Activated CD8-positive, alpha-beta T cell treated with anti-CD3 and anti-CD28 coated beads for 36 hours (primary cell): ENCODE measurements around the gene ZSCAN10. TPM values are rescaled to one million over a fixed set of nuclear protein-coding genes. Genes with fewer than 3 reads are reported as not detected.

Source experiments
- ATAC-seq: fragments of 200-7000 bp; cut with Tn5 transposase; one replicate; pipeline ENCODE4 v1.10.0; 2021; ENCODE audit warnings: mild to moderate bottlenecking, moderate library complexity
- CTCF ChIA-PET: fragments of 350-600 bp; sonication (Branson Sonifier 250); formaldehyde crosslinking; loops from one replicate; lab custom pipeline; 2021; ENCODE audit warnings: antibody characterized with exemption; lab: Charles Lee
- POLR2A ChIA-PET: fragments of 350-600 bp; sonication (Branson Sonifier 250); formaldehyde crosslinking; loops from one replicate; lab custom pipeline; 2021; ENCODE audit warnings: antibody characterized with exemption; lab: Charles Lee
- DNase-seq: peaks from one replicate; pipeline ENCODE4 v3.0.0-alpha.2; 2020
- H3K27ac Mint-ChIP-seq: one replicate; pipeline ENCODE4 v1.8.0; 2021; ENCODE audit warnings: mild to moderate bottlenecking, mixed read lengths
- H3K27me3 Mint-ChIP-seq: one replicate; pipeline ENCODE4 v1.8.0; 2021; ENCODE audit warnings: mixed read lengths
- H3K36me3 Mint-ChIP-seq: one replicate; pipeline ENCODE4 v1.8.0; 2021; ENCODE audit warnings: low read depth, mixed read lengths
- H3K4me1 Mint-ChIP-seq: one replicate; pipeline ENCODE4 v1.8.0; 2021; ENCODE audit warnings: low read depth, mixed read lengths
- H3K4me3 Mint-ChIP-seq: one replicate; pipeline ENCODE4 v1.8.0; 2021; ENCODE audit warnings: mild to moderate bottlenecking, moderate library complexity, mixed read lengths
- H3K9me3 Mint-ChIP-seq: one replicate; pipeline ENCODE4 v1.8.0; 2021; ENCODE audit warnings: mixed read lengths
- intact Hi-C: fragments of 100-400 bp; cut with micrococcal nuclease; formaldehyde crosslinking; loops from one replicate; pipeline ENCODE4 v1.10.0; 2022
- total RNA-seq, 2 experiments: library from RNA; stranded (reverse); gene quantifications; one replicate each; pipeline ENCODE4 v1.2.3, GENCODE V29; 2021
- TF ChIP-seq, protein P1 (sequence below): fragments of 200-600 bp; IDR thresholded peaks from one replicate; pipeline ENCODE4 v1.8.0; 2022; ENCODE audit warnings: antibody characterized with exemption, mild to moderate bottlenecking

ZSCAN10 gene
- total RNA-seq, 2 experiments from 2014 or later, result 0.09 to 0.25 TPM

DNA sequence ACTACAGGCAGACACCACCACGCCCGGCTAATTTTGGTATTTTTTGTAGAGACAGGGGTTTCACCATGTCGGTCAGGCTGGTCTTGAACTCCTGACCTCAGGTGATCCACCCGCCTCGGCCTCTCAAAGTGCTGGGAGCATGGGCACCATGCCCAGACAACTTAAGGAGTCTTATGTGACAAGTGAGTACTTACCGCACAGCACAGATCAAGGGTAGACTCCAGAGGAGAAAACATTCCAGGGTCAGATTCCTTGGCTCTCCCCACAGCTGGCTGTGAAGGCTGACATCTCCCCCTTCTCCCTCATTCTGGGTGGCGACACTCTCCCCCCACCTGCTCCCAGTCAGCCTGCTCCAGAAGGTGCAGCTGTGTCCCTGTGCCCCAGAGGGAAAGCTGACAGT lies 10.6 kb downstream of the ZSCAN10 start:
- POLR2A ChIA-PET, result interaction anchor here (1.2 to 2.9 kb wide), 3 partner anchors 10 to 40 kb away, joined by 3 to 12 read pairs (median 3); no protein-coding TSS in a partner anchor
- intact Hi-C loops, result no loop called here
- no peak overlapping the region for H3K4me3 Mint-ChIP-seq
- peaks cover 28% of the 10 kb centered on the region for H3K4me1 Mint-ChIP-seq
- ATAC-seq, result no peak
- peak overlapping the region; percentile 36 for H3K27ac Mint-ChIP-seq
- no peaks in the 10 kb centered on the region for H3K27me3 Mint-ChIP-seq
- H3K9me3 Mint-ChIP-seq, result no peaks in the 10 kb centered on the region
- TF ChIP-seq, protein P1, sequence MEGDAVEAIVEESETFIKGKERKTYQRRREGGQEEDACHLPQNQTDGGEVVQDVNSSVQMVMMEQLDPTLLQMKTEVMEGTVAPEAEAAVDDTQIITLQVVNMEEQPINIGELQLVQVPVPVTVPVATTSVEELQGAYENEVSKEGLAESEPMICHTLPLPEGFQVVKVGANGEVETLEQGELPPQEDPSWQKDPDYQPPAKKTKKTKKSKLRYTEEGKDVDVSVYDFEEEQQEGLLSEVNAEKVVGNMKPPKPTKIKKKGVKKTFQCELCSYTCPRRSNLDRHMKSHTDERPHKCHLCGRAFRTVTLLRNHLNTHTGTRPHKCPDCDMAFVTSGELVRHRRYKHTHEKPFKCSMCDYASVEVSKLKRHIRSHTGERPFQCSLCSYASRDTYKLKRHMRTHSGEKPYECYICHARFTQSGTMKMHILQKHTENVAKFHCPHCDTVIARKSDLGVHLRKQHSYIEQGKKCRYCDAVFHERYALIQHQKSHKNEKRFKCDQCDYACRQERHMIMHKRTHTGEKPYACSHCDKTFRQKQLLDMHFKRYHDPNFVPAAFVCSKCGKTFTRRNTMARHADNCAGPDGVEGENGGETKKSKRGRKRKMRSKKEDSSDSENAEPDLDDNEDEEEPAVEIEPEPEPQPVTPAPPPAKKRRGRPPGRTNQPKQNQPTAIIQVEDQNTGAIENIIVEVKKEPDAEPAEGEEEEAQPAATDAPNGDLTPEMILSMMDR, result no peak
- no peak for DNase-seq
- CTCF ChIA-PET, result interaction anchor here (0.8 to 1.7 kb wide), 4 partner anchors 8 to 41 kb away, joined by 3 to 9 read pairs (median 6); partner anchors contain the start of gene ZSCAN10
- no peaks in the 10 kb centered on the region for H3K36me3 Mint-ChIP-seq

DNA sequence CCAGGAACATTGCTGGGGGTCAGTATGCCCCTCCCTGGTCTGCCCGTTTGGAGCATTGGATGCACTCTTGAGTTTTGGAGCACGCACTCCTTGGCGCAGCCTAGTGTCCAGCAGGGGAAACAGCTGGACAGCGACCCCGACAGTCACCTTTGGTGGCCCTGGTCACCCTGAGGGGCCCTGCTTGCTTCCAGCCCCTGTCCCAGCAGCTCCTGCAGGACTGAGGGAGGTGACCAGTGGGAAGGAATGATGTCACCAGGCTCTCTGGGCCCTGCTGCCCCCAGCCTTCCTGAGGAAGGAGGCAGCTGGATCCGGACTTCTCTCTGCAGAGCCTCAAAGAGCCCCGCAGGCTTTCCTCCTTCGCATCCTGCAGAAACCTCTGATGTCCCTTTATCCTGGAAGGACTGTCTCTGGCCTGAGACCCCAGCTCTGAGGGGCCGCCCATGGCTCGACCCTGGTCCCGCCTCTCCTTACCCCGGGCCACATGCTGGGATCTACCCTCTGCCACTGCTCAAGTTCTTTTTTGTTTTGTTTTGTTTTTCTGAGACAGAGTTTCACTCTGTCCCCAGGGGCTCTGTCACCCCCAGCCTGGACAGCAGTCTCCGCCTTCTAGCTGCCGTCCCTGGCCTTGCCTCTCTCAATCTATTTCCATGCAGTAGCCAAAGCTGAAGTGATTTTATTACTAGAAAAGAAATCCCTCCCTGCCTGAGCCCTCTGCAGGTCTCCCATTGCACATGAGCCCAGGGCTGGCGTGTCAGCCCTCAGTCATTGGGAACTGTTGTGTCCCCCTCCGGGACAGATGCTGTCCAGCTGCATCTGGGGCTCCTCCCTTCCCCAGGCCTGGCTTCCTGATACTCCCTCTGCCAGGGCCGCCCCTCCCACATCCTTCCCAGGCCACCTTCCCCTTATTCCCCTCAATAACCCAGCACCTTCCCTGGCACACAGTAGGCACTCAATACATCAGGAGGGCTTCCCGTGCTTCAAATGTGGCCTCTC lies 11.6 kb downstream of the ZSCAN10 start:
- POLR2A ChIA-PET, result interaction anchor here (1.2 to 2.9 kb wide), 4 partner anchors 10 to 40 kb away, joined by 3 to 13 read pairs (median 8); no protein-coding TSS in a partner anchor
- H3K27me3 Mint-ChIP-seq, result no peaks in the 10 kb centered on the region
- CTCF ChIA-PET, result interaction anchor here (0.8 to 1.7 kb wide), 4 partner anchors 9 to 42 kb away, joined by 3 to 9 read pairs (median 5); no protein-coding TSS in a partner anchor
- intact Hi-C loops, result no loop called here
- ATAC-seq, result peak; percentile 39
- TF ChIP-seq, protein P1, result peak; percentile 19
- DNase-seq, result no peak
- H3K9me3 Mint-ChIP-seq, result no peaks in the 10 kb centered on the region
- H3K4me3 Mint-ChIP-seq, result no peak overlapping the region
- H3K27ac Mint-ChIP-seq, result peak overlapping the region; percentile 37
- H3K36me3 Mint-ChIP-seq, result no peaks in the 10 kb centered on the region
- H3K4me1 Mint-ChIP-seq, result peaks cover 25% of the 10 kb centered on the region

DNA sequence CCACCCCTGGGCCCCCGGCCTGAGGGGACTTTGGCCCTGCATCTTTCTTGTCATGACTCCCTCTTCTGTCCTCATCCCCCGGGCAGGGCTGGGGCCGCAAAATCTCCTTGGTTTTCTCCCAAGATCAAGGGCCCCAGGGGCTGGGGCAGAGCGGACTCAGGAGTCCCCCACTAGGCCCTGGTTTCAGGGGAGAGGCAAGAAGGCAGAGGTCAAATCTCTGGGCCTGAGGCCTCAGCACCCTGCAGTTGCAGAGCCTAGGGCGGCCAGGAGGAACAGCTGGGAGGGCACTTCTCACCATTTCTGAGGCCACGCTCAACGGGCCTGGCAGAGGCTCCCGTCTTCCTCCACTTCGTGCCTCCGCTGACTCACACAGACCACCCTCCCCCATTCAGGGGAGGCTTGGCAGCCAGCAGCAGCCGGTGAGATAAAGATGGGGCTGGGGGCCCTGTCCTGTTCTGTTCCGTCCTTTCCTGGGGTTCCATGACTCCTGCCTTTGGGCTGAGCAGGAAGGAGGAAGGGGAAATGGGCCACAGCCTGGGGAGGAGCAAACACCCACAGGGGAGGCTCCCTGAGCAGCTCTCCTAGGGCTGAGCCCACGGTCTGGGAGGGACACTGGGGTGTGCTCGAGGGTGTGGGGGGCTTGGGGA lies 12.4 kb downstream of the ZSCAN10 start:
- TF ChIP-seq, protein P1, result no peak
- ATAC-seq, result peak; percentile 34

DNA sequence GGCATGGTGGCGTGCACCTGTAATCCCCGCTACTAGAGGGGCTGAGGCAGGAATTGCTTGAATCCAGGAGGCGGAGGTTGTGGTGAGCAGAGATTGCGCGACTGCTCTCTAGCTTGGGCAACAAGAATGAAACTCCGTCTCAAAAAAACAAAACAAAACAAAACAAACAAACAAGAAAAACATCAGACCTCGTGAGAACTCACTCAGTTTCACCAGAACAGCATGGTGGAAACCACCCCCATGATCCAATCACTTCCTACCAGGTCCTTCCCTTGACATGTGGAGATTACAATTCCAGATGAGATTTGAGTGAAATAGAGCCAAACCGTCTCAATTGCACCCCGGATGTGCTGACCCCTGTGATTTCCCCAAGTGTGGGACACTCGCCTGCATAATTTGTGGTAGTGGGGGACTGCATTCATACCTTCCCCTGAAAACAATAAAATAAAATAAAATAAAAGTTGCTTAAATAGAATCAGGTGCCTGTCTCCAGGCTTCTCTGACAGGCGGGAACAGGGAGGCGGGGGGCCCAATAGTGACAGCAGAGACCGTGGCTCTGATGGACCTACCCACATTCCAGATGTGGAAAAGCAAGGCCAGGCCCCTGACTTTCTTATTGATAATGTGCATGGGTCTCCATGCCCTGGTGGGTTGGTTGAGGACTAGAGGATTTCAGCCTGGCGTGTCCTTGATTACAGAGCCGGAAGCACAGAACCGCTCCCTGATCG lies 13.1 kb downstream of the ZSCAN10 start:
- Mint-ChIP-seq H3K36me3 (no peaks in the 10 kb centered on the region), H3K27ac (no peak overlapping the region), H3K27me3 (no peaks in the 10 kb centered on the region), H3K4me1 (peaks cover 30% of the 10 kb centered on the region), H3K9me3 (peaks cover 3% of the 10 kb centered on the region), H3K4me3 (no peak overlapping the region)
- intact Hi-C loops, result no loop called here
- ChIA-PET POLR2A (interaction anchor here (2.6 kb wide), 1 partner anchor 11 kb away, joined by 13 read pairs; no protein-coding TSS in a partner anchor), CTCF (interaction anchor here (1.1 to 1.6 kb wide), 3 partner anchors 8 to 43 kb away, joined by 3 to 5 read pairs (median 3); no protein-coding TSS in a partner anchor)
- no peak for DNase-seq
- TF ChIP-seq, protein P1, result no peak
- no peak for ATAC-seq

More for the DNA sequence above, 12.4 kb downstream of the ZSCAN10 start:
- Mint-ChIP-seq H3K36me3 (no peaks in the 10 kb centered on the region), H3K4me3 (no peak overlapping the region), H3K9me3 (no peaks in the 10 kb centered on the region), H3K27me3 (no peaks in the 10 kb centered on the region), H3K4me1 (peaks cover 29% of the 10 kb centered on the region), H3K27ac (no peak overlapping the region)
- ChIA-PET POLR2A (interaction anchor here (1.3 to 2.9 kb wide), 3 partner anchors 9 to 18 kb away, joined by 3 to 13 read pairs (median 12); no protein-coding TSS in a partner anchor), CTCF (interaction anchor here (1.3 to 1.7 kb wide), 3 partner anchors 9 to 43 kb away, joined by 5 to 9 read pairs (median 5); no protein-coding TSS in a partner anchor)
- intact Hi-C loops, result no loop called here
- no peak for DNase-seq
